ENCODE data around the gene TRIM17.

DNA sequence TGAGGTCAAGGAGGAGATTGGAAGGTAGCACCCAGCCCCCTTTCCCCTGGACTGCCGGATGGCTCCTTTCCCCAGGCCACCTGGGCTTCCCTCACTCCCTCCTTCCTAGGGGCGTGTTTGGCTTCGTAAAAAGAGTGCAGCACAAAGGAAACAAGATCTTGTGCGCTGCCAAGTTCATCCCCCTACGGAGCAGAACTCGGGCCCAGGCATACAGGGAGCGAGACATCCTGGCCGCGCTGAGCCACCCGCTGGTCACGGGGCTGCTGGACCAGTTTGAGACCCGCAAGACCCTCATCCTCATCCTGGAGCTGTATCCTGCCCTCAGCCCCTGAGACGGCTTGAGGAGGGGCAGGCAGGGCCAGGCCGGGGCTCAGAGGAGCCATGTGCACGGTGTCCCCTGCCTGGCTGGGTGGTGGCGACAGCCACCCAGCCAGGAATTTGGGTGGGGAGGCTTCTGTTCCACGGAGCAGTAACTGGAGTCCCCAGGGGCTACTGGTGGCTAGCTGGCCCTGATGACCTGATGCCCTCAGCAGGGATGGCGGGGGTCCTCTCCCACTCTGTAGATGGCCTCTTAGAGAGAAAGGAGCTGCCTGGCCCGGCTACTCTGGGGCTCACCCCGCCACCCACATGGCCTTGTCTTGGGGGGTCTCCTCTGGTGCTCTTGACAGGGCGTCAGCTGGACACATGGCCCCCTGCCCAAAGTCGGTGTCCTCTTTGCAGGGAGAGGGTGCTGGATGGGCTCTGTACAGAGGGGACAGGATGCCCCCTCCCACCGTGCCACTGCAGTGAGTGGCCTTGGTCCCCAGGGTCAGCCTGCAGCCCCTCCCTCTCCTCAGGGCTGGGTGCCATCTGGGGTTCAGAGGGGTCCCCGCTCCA is 49.6 kb downstream of the TRIM17 start:
- TF ChIP-seq, protein P1, sequence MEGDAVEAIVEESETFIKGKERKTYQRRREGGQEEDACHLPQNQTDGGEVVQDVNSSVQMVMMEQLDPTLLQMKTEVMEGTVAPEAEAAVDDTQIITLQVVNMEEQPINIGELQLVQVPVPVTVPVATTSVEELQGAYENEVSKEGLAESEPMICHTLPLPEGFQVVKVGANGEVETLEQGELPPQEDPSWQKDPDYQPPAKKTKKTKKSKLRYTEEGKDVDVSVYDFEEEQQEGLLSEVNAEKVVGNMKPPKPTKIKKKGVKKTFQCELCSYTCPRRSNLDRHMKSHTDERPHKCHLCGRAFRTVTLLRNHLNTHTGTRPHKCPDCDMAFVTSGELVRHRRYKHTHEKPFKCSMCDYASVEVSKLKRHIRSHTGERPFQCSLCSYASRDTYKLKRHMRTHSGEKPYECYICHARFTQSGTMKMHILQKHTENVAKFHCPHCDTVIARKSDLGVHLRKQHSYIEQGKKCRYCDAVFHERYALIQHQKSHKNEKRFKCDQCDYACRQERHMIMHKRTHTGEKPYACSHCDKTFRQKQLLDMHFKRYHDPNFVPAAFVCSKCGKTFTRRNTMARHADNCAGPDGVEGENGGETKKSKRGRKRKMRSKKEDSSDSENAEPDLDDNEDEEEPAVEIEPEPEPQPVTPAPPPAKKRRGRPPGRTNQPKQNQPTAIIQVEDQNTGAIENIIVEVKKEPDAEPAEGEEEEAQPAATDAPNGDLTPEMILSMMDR (IDR thresholded peaks at IDR 0.05), result no peak
- no peak for TF ChIP-seq POLR2A (IDR thresholded peaks at IDR 0.05; ENCODE audit: low read depth)
- TF ChIP-seq POLR2AphosphoS5 (IDR thresholded peaks at IDR 0.05), result no peak
